22Rv1 (cell line): Measurements from ENCODE around the gene PACS1.

ENCODE experiments used
- ZFX ChIP-seq: fragments of 450-650 bp; IDR thresholded peaks from 2 replicates; pipeline ENCODE4 v1.6.1; 2017; ENCODE audit warnings: antibody characterized with exemption, borderline replicate concordance
- TF ChIP-seq, protein P1 (sequence below): fragments of 450-650 bp; IDR thresholded peaks from 2 replicates; pipeline ENCODE4 v1.5.1; 2017; ENCODE audit warnings: mild to moderate bottlenecking

GRCh38 chr11:66262696-66263095 lies 192.6 kb downstream of the PACS1 start:
- TF ChIP-seq, protein P1, sequence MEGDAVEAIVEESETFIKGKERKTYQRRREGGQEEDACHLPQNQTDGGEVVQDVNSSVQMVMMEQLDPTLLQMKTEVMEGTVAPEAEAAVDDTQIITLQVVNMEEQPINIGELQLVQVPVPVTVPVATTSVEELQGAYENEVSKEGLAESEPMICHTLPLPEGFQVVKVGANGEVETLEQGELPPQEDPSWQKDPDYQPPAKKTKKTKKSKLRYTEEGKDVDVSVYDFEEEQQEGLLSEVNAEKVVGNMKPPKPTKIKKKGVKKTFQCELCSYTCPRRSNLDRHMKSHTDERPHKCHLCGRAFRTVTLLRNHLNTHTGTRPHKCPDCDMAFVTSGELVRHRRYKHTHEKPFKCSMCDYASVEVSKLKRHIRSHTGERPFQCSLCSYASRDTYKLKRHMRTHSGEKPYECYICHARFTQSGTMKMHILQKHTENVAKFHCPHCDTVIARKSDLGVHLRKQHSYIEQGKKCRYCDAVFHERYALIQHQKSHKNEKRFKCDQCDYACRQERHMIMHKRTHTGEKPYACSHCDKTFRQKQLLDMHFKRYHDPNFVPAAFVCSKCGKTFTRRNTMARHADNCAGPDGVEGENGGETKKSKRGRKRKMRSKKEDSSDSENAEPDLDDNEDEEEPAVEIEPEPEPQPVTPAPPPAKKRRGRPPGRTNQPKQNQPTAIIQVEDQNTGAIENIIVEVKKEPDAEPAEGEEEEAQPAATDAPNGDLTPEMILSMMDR, result no peak
- no peak for TF ChIP-seq ZFX
